SU-DHL-6 (cell line): ENCODE data around the gene PPP1R8.

Experiments
- H2AFZ ChIP-seq: fragments of 200-600 bp; sonication (generic); 2 replicates; pipeline ENCODE4 v1.6.1; 2014; ENCODE audit warnings: low read depth, mild to moderate bottlenecking, moderate library complexity, mixed read lengths, antibody characterized with exemption, low read length; ENCODE audit not compliant: severe bottlenecking
- H3F3A ChIP-seq: fragments of 200-600 bp; shearing (Covaris generic); 2 replicates; pipeline ENCODE4 v1.6.0; 2016; ENCODE audit warnings: antibody characterized with exemption, mild to moderate bottlenecking; ENCODE audit not compliant: insufficient read depth
- H3K27ac ChIP-seq: fragments of 200-600 bp; sonication (generic); 2 replicates; pipeline ENCODE4 v1.5.1; 2016; ENCODE audit warnings: low read depth, mild to moderate bottlenecking, low read length, moderate library complexity, mixed read lengths
- H3K27me3 ChIP-seq: fragments of 200-600 bp; sonication (generic), shearing (Covaris generic); 2 replicates; pipeline ENCODE4 v1.6.0; 2014; ENCODE audit warnings: mild to moderate bottlenecking, low read length
- H3K36me3 ChIP-seq: fragments of 200-600 bp; sonication (generic); 2 replicates; pipeline ENCODE4 v1.6.1; 2014; ENCODE audit warnings: mild to moderate bottlenecking, low read length, mixed read lengths
- H3K4me2 ChIP-seq: fragments of 300-600, 200-600 bp; shearing (Covaris generic), sonication (generic); 2 replicates; pipeline ENCODE4 v1.6.0; 2014; ENCODE audit warnings: low read length, low read depth, mild to moderate bottlenecking; ENCODE audit not compliant: poor library complexity, severe bottlenecking
- H3K4me3 ChIP-seq: fragments of 200-600 bp; sonication (generic); 2 replicates; pipeline ENCODE4 v1.5.1; 2014; ENCODE audit warnings: antibody characterized with exemption, low read length, mild to moderate bottlenecking, mixed read lengths; ENCODE audit not compliant: insufficient read depth, poor library complexity, severe bottlenecking
- H3K79me2 ChIP-seq: fragments of 200-600 bp; sonication (generic); 2 replicates; pipeline ENCODE4 v1.6.1; 2014; ENCODE audit warnings: mild to moderate bottlenecking, low read length, moderate library complexity; ENCODE audit not compliant: insufficient read depth
- H3K9ac ChIP-seq: fragments of 200-600 bp; sonication (generic); 2 replicates; pipeline ENCODE4 v1.7.0; 2014; ENCODE audit warnings: mild to moderate bottlenecking, low read length
- H3K9me2 ChIP-seq: fragments of 200-600 bp; sonication (generic); replicated peaks from 2 replicates; pipeline ENCODE4 v1.6.1; 2014; ENCODE audit warnings: low read length; ENCODE audit not compliant: insufficient read depth
- H3K9me3 ChIP-seq: fragments of 200-600 bp; sonication (generic); 2 replicates; pipeline ENCODE4 v1.6.1; 2014; ENCODE audit warnings: low read length, mixed read lengths; ENCODE audit not compliant: insufficient read depth
- H4K20me1 ChIP-seq: fragments of 200-600 bp; sonication (generic); 2 replicates; pipeline ENCODE4 v1.6.1; 2014; ENCODE audit warnings: low read depth, mild to moderate bottlenecking, antibody characterized with exemption, low read length, moderate library complexity, mixed read lengths
- EZH2phosphoT487 ChIP-seq: fragments of 200-600 bp; sonication (generic), shearing (Covaris generic); conservative IDR thresholded peaks from 2 replicates; pipeline ENCODE4 v1.6.1; 2018; ENCODE audit warnings: mild to moderate bottlenecking, antibody characterized with exemption, low read length, moderate library complexity, mixed read lengths
- TF ChIP-seq, protein P1 (sequence below): fragments of 200-600 bp; sonication (generic); IDR thresholded peaks from one replicate; pipeline ENCODE4 v1.5.1; 2017; ENCODE audit warnings: antibody characterized with exemption, mild to moderate bottlenecking, low read length, moderate library complexity; ENCODE audit not compliant: insufficient read depth, poor library complexity, severe bottlenecking

Gene PPP1R8

DNA sequence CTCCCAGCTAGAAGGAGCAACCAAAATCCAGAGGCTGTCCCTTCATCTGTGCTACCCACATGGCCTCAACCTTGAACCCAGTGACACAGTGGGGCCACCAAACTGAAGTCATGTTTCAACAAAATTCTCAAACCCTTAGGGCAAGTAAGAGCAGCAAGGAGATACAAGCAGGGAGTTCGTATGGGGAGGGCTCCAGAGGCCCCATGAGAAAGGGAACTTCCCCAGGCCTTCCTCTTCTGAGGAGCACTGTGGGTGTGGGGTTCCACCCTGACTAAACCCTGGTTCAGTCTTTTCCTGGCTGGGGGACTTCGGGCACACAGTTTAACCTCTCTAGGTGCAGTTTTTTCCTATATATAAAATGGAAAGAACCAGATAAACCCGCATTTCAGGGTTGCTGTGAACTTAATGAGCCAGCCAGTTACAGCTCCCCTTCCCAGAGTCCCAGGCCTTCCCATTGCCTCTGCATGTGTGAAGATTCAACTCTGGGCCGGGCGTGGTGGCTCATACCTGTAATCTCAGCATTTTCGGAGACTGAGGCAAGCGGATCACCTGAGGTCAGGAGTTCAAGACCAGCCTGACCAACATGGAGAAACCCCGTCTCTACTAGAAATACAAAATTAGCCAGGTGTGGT is 33.8 kb downstream of the PPP1R8 start:
- Histone ChIP-seq H2AFZ (no peak overlapping the region), H3K4me2 (no peak overlapping the region)

DNA sequence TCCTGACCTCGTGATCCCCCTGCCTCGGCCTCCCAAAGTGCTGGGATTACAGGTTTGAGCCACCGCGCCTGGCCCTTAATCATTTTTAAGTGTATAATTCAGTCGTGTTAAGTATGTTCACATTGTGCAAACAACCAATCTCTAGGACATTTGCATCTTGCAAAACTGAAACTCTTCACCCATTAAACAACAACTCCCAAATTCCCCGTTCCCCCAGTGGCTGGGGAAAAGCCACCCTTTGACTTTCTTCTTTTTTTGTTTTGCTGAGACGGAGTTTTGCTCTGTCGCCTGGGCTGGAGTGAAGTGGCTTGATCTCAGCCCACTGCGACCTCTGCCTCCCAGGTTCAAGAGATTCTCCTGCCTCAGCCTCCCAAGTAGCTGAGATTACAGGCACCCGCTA is 35.2 kb downstream of the PPP1R8 start:
- Histone ChIP-seq H3K79me2 (no peaks in the 10 kb centered on the region), H2AFZ (no peak overlapping the region), H3K27ac (no peak overlapping the region), H3K9me3 (no peaks in the 10 kb centered on the region), H4K20me1 (no peaks in the 10 kb centered on the region), H3K4me3 (no peak overlapping the region), H3K9me2 (no peaks in the 10 kb centered on the region), H3K36me3 (no peaks in the 10 kb centered on the region), H3K27me3 (no peaks in the 10 kb centered on the region), H3K9ac (no peak overlapping the region), H3F3A (no peaks in the 10 kb centered on the region), H3K4me2 (no peak overlapping the region)
- TF ChIP-seq, protein P1, sequence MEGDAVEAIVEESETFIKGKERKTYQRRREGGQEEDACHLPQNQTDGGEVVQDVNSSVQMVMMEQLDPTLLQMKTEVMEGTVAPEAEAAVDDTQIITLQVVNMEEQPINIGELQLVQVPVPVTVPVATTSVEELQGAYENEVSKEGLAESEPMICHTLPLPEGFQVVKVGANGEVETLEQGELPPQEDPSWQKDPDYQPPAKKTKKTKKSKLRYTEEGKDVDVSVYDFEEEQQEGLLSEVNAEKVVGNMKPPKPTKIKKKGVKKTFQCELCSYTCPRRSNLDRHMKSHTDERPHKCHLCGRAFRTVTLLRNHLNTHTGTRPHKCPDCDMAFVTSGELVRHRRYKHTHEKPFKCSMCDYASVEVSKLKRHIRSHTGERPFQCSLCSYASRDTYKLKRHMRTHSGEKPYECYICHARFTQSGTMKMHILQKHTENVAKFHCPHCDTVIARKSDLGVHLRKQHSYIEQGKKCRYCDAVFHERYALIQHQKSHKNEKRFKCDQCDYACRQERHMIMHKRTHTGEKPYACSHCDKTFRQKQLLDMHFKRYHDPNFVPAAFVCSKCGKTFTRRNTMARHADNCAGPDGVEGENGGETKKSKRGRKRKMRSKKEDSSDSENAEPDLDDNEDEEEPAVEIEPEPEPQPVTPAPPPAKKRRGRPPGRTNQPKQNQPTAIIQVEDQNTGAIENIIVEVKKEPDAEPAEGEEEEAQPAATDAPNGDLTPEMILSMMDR: no peak
- no peak for TF ChIP-seq EZH2phosphoT487

More for the DNA sequence above, 33.8 kb downstream of the PPP1R8 start:
- no peaks in the 10 kb centered on the region for H3K9me2 ChIP-seq
- no peak overlapping the region for H3K27ac ChIP-seq
- no peak for TF ChIP-seq EZH2phosphoT487
- TF ChIP-seq, protein P1: no peak
- H3K9me3 ChIP-seq: no peaks in the 10 kb centered on the region
- H3K4me3 ChIP-seq: no peak overlapping the region
- H4K20me1 ChIP-seq: no peaks in the 10 kb centered on the region
- no peak overlapping the region for H3K9ac ChIP-seq
- H3K27me3 ChIP-seq: no peaks in the 10 kb centered on the region
- no peaks in the 10 kb centered on the region for H3K79me2 ChIP-seq
- H3F3A ChIP-seq: no peaks in the 10 kb centered on the region
- H3K36me3 ChIP-seq: no peaks in the 10 kb centered on the region

DNA sequence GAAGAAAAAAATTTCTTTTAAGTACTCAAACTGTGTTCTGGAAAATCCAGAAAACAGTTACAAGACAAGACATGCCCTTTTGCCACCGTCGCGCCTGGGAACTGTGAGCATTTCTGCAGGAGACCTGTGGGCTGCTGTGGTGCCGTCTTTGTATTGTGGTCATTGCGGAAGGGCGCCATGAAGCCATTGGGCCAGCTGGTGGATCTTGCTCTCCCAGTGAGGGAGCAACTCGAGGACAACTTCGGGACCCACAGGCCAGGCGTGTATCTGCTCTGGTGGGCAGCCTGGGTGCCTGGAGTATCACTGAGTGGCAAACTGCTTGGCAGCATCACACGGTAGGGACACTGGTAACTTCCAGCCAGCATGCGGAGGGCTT is 38.0 kb downstream of the PPP1R8 start:
- no peaks in the 10 kb centered on the region for H3K9me3 ChIP-seq
- TF ChIP-seq EZH2phosphoT487: no peak
- TF ChIP-seq, protein P1: no peak

More for the DNA sequence above, 38.0 kb downstream of the PPP1R8 start:
- H3K4me3 ChIP-seq: no peak overlapping the region
- H3K9me2 ChIP-seq: no peaks in the 10 kb centered on the region
- H3K27ac ChIP-seq: no peak overlapping the region
- no peaks in the 10 kb centered on the region for H4K20me1 ChIP-seq
- H2AFZ ChIP-seq: no peak overlapping the region
- no peaks in the 10 kb centered on the region for H3K27me3 ChIP-seq
- no peak overlapping the region for H3K4me2 ChIP-seq
- H3F3A ChIP-seq: no peaks in the 10 kb centered on the region
- H3K79me2 ChIP-seq: no peaks in the 10 kb centered on the region
- no peaks in the 10 kb centered on the region for H3K36me3 ChIP-seq
- H3K9ac ChIP-seq: no peak overlapping the region
